MCF 10A (cell line): ENCODE measurements around the gene RAB1B. TPM values are rescaled to one million over a fixed set of nuclear protein-coding genes. Genes with fewer than 3 reads are reported as not detected.
A peak's percentile ranks its signal among the peaks of the same experiment; 100 is the strongest.

ENCODE experiments used
- BruUV-seq: library from RNA; stranded (reverse); fragments of 400-500 nt; replicated peaks from 2 replicates; lab custom pipeline; 2021; lab: Mats Ljungman, UMichigan
- CTCF ChIA-PET: fragments of 300-600 bp; sonication (Branson Sonifier 250); formaldehyde crosslinking; extraction: SDS; loops from one replicate; lab custom pipeline; 2021; ENCODE audit warnings: antibody characterized with exemption, inconsistent platforms; lab: Yijun Ruan, JAX
- POLR2A ChIA-PET: fragments of 300-600, 350-650 bp; sonication (Branson Sonifier 250); formaldehyde crosslinking; extraction: SDS; loops from one replicate; lab custom pipeline; 2020; ENCODE audit warnings: antibody characterized with exemption, inconsistent platforms; lab: Yijun Ruan, JAX
- DNase-seq: peaks from one replicate; pipeline ENCODE4 v3.0.0-alpha.2; 2018; ENCODE audit not compliant: unreplicated experiment
- H3K27ac Mint-ChIP-seq: one replicate; pipeline ENCODE4 v1.8.0; 2022; ENCODE audit warnings: mild to moderate bottlenecking, low read depth, mixed read lengths; ENCODE audit not compliant: unreplicated experiment
- H3K27me3 Mint-ChIP-seq: one replicate; pipeline ENCODE4 v1.8.0; 2022; ENCODE audit warnings: mixed read lengths; ENCODE audit not compliant: insufficient read depth, unreplicated experiment
- H3K36me3 Mint-ChIP-seq: one replicate; pipeline ENCODE4 v1.8.0; 2022; ENCODE audit warnings: mild to moderate bottlenecking, moderate library complexity, mixed read lengths; ENCODE audit not compliant: insufficient read depth, unreplicated experiment
- H3K4me1 Mint-ChIP-seq: one replicate; pipeline ENCODE4 v1.8.0; 2022; ENCODE audit warnings: mixed read lengths; ENCODE audit not compliant: insufficient read depth, unreplicated experiment
- H3K4me3 Mint-ChIP-seq: one replicate; pipeline ENCODE4 v1.8.0; 2022; ENCODE audit warnings: mild to moderate bottlenecking, moderate library complexity, mixed read lengths; ENCODE audit not compliant: unreplicated experiment
- H3K9me3 Mint-ChIP-seq: one replicate; pipeline ENCODE4 v1.8.0; 2022; ENCODE audit warnings: mixed read lengths; ENCODE audit not compliant: unreplicated experiment
- intact Hi-C: fragments of 100-400 bp; cut with micrococcal nuclease; formaldehyde crosslinking; loops from 2 replicates; pipeline ENCODE4 v1.14.1; 2022
- total RNA-seq: library from RNA; stranded (reverse); gene quantifications from 2 replicates; pipeline ENCODE4 v1.2.3, GENCODE V29; 2022
- TF ChIP-seq, protein P1 (sequence below): fragments of 200-600 bp; IDR thresholded peaks from one replicate; pipeline ENCODE4 v1.8.0; 2022; ENCODE audit warnings: antibody characterized with exemption, mild to moderate bottlenecking; ENCODE audit not compliant: unreplicated experiment

The RAB1B gene
- total RNA-seq, 1 experiment from 2014 or later = 87.0 TPM

DNA sequence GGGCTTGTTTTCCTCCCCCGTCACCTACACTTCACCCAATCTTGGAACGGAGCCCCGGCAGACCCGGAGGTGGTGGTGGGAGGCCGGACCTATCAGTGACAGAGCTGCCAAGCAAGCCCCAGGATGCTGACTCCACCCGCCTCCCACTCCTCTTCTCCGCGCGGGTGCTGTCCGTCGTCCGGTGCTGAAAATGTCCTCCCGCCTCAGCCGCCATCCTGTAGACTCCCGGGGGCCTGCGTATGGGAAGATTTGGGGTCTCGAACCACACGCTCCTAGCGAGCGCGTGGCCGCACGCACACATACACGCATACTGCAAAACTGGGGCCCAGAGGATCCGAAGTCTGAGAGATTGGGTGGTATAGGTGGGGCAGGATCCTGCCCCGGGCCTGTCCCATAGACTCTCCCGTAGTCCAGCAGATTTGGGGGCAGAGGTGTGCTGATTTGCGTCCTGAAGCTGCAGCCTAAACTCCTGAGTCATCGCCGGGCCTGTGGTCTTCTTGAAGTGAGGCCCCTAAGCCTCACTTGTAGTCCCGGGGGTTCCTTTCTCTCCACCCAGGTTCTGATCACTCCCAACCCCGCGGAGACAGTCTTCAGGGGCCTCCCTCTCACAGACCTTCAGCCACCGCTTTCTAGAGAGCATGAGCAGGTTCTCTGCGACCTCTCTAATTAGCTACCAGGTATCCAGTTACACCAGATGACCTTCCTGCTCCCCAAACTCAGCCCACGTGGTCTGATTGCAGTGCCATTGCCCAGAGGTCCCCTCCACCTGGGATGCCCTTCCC is 21.3 kb downstream of the RAB1B start:
- POLR2A ChIA-PET = interaction anchor here (0.6 to 4.6 kb wide), 33 partner anchors 8 to 1914 kb away, joined by 3 to 27 read pairs (median 4); partner anchors contain the start of genes B4GAT1, BRMS1, CD248 and DPP3
- peak overlapping the region; percentile 90 for H3K4me3 Mint-ChIP-seq
- CTCF ChIA-PET = interaction anchor here (0.5 to 1.7 kb wide), 5 partner anchors 10 to 97 kb away, joined by 3 to 4 read pairs (median 3); no protein-coding TSS in a partner anchor
- TSS peak; percentile 83 for BruUV-seq
- intact Hi-C loops = loop anchor here (1.0 to 2.0 kb wide), 2 partner anchors 21 to 23 kb away; partner anchors contain the start of gene RAB1B
- H3K9me3 Mint-ChIP-seq = no peaks in the 10 kb centered on the region
- no peak for DNase-seq
- peak overlapping the region; percentile 95 for H3K27ac Mint-ChIP-seq
- H3K36me3 Mint-ChIP-seq = peaks cover 7% of the 10 kb centered on the region
- peaks cover 13% of the 10 kb centered on the region for H3K27me3 Mint-ChIP-seq
- TF ChIP-seq, protein P1, sequence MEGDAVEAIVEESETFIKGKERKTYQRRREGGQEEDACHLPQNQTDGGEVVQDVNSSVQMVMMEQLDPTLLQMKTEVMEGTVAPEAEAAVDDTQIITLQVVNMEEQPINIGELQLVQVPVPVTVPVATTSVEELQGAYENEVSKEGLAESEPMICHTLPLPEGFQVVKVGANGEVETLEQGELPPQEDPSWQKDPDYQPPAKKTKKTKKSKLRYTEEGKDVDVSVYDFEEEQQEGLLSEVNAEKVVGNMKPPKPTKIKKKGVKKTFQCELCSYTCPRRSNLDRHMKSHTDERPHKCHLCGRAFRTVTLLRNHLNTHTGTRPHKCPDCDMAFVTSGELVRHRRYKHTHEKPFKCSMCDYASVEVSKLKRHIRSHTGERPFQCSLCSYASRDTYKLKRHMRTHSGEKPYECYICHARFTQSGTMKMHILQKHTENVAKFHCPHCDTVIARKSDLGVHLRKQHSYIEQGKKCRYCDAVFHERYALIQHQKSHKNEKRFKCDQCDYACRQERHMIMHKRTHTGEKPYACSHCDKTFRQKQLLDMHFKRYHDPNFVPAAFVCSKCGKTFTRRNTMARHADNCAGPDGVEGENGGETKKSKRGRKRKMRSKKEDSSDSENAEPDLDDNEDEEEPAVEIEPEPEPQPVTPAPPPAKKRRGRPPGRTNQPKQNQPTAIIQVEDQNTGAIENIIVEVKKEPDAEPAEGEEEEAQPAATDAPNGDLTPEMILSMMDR = no peak
- H3K4me1 Mint-ChIP-seq = peaks cover 12% of the 10 kb centered on the region

DNA sequence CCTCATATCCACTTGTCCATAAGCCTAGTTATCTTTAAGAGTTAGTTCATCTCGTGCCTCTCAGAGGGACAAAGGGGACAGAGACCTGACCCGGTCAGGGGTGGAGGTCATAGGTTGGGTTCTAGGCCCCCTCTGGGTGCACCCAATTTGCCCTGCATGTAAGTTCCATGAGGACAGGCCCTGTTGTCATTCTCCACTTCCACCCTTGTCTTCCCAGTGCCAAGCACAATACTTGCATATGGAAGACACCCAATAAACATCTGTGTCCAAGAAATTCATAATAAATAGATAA is 21.8 kb downstream of the RAB1B start:
- TF ChIP-seq, protein P1 = no peak
- Mint-ChIP-seq H3K9me3 (no peaks in the 10 kb centered on the region), H3K27ac (peak overlapping the region; percentile 95), H3K36me3 (peaks cover 7% of the 10 kb centered on the region), H3K27me3 (peaks cover 13% of the 10 kb centered on the region), H3K4me3 (peak overlapping the region; percentile 90), H3K4me1 (peaks cover 12% of the 10 kb centered on the region)
- ChIA-PET POLR2A (interaction anchor here (1.2 to 3.1 kb wide), 5 partner anchors 21 to 57 kb away, joined by 4 to 27 read pairs (median 14); partner anchors contain the start of genes B4GAT1 and RIN1), CTCF (interaction anchor here (1.7 kb wide), 1 partner anchor 9 kb away, joined by 3 read pairs; no protein-coding TSS in a partner anchor)
- no TSS peak for BruUV-seq
- no peak for DNase-seq
- intact Hi-C loops = no loop called here

DNA sequence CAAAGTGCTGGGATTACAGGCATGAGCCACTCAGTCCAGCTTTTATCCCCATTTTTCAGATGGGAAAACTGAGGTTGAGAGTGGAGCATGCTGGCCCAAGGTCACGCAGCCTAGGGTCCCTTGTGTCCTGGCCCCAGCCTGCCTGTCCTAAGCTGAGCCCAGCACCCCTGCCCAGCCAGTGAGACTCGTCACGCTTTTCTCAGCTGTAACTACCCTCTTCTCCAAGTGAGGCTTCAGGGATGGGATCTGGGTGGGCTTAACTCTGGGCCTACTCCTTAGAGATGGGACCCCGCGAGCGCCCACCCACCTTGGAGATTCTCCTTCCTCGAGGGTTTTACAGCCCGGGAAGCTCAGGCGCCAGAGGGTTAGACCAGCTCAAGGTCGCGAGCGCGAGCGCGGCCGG is 22.9 kb downstream of the RAB1B start:
- peak overlapping the region; percentile 90 for H3K4me3 Mint-ChIP-seq
- H3K36me3 Mint-ChIP-seq = peaks cover 7% of the 10 kb centered on the region
- peaks cover 12% of the 10 kb centered on the region for H3K4me1 Mint-ChIP-seq
- ChIA-PET POLR2A (interaction anchor here (1.2 to 3.1 kb wide), 3 partner anchors 10 to 44 kb away, joined by 3 to 27 read pairs (median 4); partner anchors contain the start of gene RIN1), CTCF (interaction anchor here (0.7 to 1.7 kb wide), 3 partner anchors 8 to 251 kb away, joined by 3 read pairs; no protein-coding TSS in a partner anchor)
- peaks cover 13% of the 10 kb centered on the region for H3K27me3 Mint-ChIP-seq
- H3K9me3 Mint-ChIP-seq = no peaks in the 10 kb centered on the region
- intact Hi-C loops = no loop called here
- no TSS peak for BruUV-seq
- no peak for DNase-seq
- TF ChIP-seq, protein P1 = no peak
- no peak overlapping the region for H3K27ac Mint-ChIP-seq
